ENCODE measurements around the gene PRKCB. TPM values are rescaled to one million over a fixed set of nuclear protein-coding genes. Genes with fewer than 3 reads are reported as not detected.
A peak's percentile ranks its signal among the peaks of the same experiment; 100 is the strongest.

The PRKCB gene
- total RNA-seq, 4 donors from 2014 or later: 2.0 to 8.6 (median 4.0) TPM

- no peak overlapping the region for H3K27ac ChIP-seq
- intact Hi-C loops (cut with DNase I): no loop called here
These were observed 1.7 kb upstream of the PRKCB start for GRCh38 chr16:23833960-23834685.

GRCh38 chr16:23836078-23836403 is 258 bp downstream of the PRKCB start:
- no peaks in the 10 kb centered on the region for H3K36me3 ChIP-seq
- intact Hi-C loops (cut with DNase I): no loop called here
- H3K27ac ChIP-seq: no peak overlapping the region
- TF ChIP-seq CTCF (IDR thresholded peaks at IDR 0.05) (no peak), POLR2A (IDR thresholded peaks at IDR 0.05) (no peak)
- 0% methylated on average over 1 to 3 of the region's 45 CpGs for WGBS, 2 donors
- peaks cover 0 to 24% of the 10 kb centered on the region in 2 donors for H3K4me1 ChIP-seq
- no peak for DNase-seq
- peak overlapping the region in 1 of 3 donors; percentile 44 for H3K4me3 ChIP-seq (replicated peaks in 1 of 3)
- H3K9me3 ChIP-seq: no peaks in the 10 kb centered on the region
- no peaks in the 10 kb centered on the region for H3K27me3 ChIP-seq

More at GRCh38 chr16:23833960-23834685, 1.7 kb upstream of the PRKCB start:
- TF ChIP-seq POLR2A (IDR thresholded peaks at IDR 0.05) (no peak), CTCF (IDR thresholded peaks at IDR 0.05) (no peak)
- H3K4me3 ChIP-seq (replicated peaks in 1 of 3): no peak overlapping the region
- WGBS, 2 donors: 32 to 34% methylated on average over 7 of the region's 7 CpGs
- DNase-seq: peak; percentile 4 to 6
- H3K36me3 ChIP-seq: no peaks in the 10 kb centered on the region
- H3K9me3 ChIP-seq: no peaks in the 10 kb centered on the region
- H3K27me3 ChIP-seq: no peaks in the 10 kb centered on the region
- H3K4me1 ChIP-seq: peaks cover 0 to 24% of the 10 kb centered on the region in 2 donors

- no peak overlapping the region for H3K27ac ChIP-seq
- intact Hi-C loops (cut with DNase I): no loop called here
- H3K27me3 ChIP-seq: no peaks in the 10 kb centered on the region
These were observed 875 bp downstream of the PRKCB start for GRCh38 chr16:23836404-23837311.

GRCh38 chr16:23837553-23838308 is 1.9 kb downstream of the PRKCB start:
- TF ChIP-seq CTCF (IDR thresholded peaks at IDR 0.05) (no peak), POLR2A (IDR thresholded peaks at IDR 0.05) (no peak)
- intact Hi-C loops (cut with DNase I): no loop called here
- Histone ChIP-seq H3K36me3 (no peaks in the 10 kb centered on the region), H3K27ac (no peak overlapping the region), H3K27me3 (no peaks in the 10 kb centered on the region), H3K4me1 (peaks cover 0 to 24% of the 10 kb centered on the region in 2 donors), H3K4me3 (replicated peaks in 1 of 3) (no peak overlapping the region), H3K9me3 (no peaks in the 10 kb centered on the region)
- 47% methylated on average over 16 of the region's 16 CpGs for WGBS, 2 donors
- DNase-seq: no peak

More at GRCh38 chr16:23836404-23837311, 875 bp downstream of the PRKCB start:
- no peak for TF ChIP-seq CTCF (IDR thresholded peaks at IDR 0.05)
- TF ChIP-seq POLR2A (IDR thresholded peaks at IDR 0.05): no peak
- Histone ChIP-seq H3K36me3 (no peaks in the 10 kb centered on the region), H3K4me1 (peaks cover 0 to 24% of the 10 kb centered on the region in 2 donors), H3K9me3 (no peaks in the 10 kb centered on the region), H3K4me3 (replicated peaks in 1 of 3) (peak overlapping the region in 1 of 3 donors; percentile 44)
- DNase-seq: peak in 1 of 2 donors; percentile 5
- 4 to 9% methylated on average over 26 to 31 of the region's 63 CpGs for WGBS, 2 donors

All from thyroid gland (tissue), 4 donors.